RPMI8226 (cell line): ENCODE measurements around the gene TBCD.
"Not testable (repeated sequence)": the region's sequence is repeated elsewhere in the genome, so short reads cannot be mapped to it uniquely, and the experiment has no call there.

ENCODE experiments used
- DNase-seq: peaks from one replicate; pipeline ENCODE4 v3.0.0-alpha.2; 2015

Gene TBCD

GRCh38 chr17:82941021-82942001, 189.4 kb downstream of the TBCD start:
- no peak for DNase-seq

GRCh38 chr17:82942166-82943130, 190.6 kb downstream of the TBCD start:
- DNase-seq, result no peak

GRCh38 chr17:82943339-82943738, 191.5 kb downstream of the TBCD start:
- DNase-seq, result no peak

DNA sequence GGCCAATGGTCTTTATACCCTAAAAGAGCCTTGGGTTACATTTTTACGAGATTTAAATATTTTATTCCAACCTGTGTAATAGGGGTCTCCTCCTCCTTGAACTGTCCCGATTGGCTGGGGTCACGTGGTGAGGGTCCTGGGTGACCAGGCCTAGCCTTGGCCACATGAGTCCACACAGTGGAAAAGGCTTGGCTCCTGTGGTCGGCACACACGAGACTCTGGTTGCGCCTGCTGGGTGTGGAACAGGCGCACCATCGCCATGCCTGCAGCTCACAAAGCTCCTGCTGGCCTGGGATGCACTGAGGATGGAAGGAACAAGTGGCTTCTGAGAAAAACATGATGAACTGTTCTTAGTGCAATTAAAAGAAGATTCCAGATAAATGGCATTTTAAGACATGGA, 191.9 kb downstream of the TBCD start:
- DNase-seq, result no peak

- no peak for DNase-seq
Observed at GRCh38 chr17:82944990-82945389, 193.1 kb downstream of the TBCD start.

- DNase-seq, result no peak
Observed at GRCh38 chr17:82946081-82946480, 194.2 kb downstream of the TBCD start.

DNA sequence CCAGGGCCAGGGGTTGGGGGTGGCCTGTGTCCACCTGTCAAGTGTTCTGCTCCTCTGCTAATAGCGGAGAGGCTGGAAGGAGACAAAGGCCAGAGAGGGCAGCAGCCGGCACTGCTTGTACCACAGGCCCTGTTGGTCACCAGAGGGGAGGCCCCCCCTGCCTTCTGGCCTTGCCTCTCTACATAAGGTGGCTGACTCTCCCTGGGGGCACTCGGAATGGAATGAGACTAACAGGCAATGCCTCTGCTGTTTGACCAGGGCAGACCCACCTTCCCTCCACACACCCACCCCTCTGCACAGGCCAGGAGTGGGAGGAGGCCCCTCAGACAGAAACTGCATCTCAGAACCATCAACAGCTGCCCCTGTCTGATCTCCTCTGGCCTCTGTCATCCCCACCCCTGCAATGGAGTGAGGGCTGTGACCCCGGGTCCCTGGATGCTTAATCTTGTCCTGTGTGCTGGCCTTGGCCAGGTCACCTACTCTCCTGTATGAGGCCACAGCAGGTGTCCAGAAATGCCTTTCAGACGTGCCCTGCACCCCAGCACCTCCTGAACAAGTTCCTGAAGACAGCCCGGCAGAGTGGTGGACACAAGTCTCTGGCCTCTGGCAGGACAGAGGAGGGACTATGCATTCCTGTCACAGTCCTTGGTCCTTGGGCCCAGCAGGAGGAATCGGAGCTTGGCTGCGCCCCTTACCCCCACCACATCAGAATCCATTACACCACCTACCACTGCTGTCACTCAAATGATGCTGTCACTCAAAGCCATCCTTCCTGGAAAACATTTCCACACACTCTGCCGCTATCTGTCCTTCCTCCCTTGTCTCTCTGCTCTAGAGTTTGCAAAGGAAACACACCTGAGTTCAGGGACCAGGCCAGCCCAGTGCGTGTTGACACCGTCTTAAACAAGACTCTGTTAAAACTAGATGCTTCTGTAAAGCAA, 195.5 kb downstream of the TBCD start:
- DNase-seq, result no peak

DNA sequence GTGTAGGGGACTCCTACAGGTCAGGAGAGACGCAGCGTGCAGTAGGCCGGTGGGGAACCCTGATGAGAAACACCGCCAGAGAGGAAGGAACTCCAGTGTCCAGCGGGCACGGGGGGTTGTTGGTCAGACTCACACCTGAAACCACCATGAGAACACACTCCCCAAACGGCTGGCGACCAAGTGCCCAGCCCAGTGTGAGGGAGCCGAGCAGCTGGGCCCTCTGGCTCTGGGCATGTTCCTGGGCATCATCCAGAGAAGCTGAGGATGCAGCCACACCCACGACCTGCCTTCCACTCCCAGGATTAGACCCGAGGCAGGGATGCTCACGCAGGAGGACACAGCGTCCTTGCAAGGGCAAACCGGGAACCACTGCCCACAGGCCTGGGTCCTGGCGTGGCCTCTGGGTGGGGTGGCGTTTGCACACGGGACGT, 196.2 kb downstream of the TBCD start:
- no peak for DNase-seq

DNA sequence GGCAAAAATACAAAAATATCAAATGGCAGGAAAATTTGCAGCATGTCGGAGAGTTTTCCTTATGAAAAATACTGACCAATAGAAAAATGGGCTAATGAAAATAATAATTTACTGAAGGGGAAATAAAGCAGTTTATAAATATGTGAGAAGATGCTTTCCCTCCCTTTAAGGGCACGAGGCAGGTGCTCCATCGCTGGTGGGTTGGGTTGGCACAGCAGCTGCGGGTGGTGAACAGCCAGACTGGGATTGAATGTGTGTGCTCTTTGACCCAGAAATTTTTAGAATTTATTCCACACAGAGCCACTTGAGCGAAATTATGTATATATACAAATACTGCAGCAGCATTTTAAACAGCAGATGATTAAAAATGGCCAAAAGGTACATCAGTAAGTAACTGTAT, 197.1 kb downstream of the TBCD start:
- DNase-seq, result no peak

- no peak for DNase-seq
Observed at GRCh38 chr17:82949361-82949760, 197.5 kb downstream of the TBCD start.

GRCh38 chr17:82949984-82950383, 198.1 kb downstream of the TBCD start:
- no peak for DNase-seq

GRCh38 chr17:82950525-82951102, 198.7 kb downstream of the TBCD start:
- DNase-seq, result no peak

GRCh38 chr17:82952019-82952418, 200.2 kb downstream of the TBCD start:
- DNase-seq, result no peak

DNA sequence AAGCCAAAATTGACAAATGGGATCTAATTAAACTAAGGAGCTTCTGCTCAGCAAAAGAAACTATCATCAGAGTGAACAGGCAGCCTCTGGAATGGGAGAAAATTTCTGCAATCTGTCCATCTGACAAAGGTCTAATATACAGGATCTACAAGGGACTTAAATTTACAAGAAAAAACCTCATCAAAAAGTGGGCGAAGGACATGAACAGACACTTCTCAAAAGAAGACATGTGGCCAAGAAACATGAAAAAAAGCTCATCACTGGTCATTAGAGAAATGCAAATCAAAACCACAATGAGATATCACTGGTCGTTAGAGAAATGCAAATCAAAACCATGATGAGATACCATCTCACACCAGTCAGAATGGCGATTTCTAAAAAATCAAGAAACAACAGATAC, 203.2 kb downstream of the TBCD start:
- DNase-seq, result not testable (repeated sequence)

- not testable (repeated sequence) for DNase-seq
Observed at GRCh38 chr17:82955627-82956026, 203.8 kb downstream of the TBCD start.

- DNase-seq, result no peak
Observed at GRCh38 chr17:82956146-82956725, 204.4 kb downstream of the TBCD start.

DNA sequence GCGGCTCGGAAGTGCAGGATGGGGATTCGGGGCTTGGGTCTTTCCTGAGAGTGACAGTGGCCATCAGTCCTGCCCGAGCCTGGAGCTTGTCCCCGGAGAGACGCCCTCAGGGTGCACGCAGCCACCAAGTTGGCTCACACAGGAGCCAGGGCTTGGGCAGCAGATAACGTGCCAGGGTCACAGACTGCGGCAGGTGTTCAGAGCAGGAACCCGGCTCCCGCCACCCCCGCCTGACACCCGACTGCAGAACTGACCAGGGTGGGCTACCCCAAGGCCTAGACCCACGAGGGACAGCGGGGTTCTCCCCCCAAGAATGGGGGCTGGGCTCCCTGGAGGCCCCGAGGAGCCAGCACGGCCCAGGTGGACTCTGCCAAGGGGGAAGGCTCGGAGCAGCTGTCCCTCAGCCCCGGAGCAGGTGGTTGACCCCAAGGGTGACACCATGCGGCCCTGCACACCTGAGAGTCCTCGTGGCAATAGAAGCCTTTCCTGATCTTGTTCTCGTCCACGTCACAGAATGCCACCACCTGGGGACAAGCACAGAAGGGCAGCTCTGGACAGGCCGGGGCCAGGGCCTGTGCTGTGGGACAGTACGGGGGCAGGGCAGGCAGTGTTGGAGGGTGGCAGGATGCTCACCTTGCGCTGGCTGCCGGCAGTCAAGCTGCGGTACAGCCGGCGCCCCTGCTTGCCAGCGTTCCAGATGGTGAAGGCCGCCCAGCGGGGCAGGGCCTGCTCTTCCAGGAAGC, 205.0 kb downstream of the TBCD start:
- no peak for DNase-seq

DNA sequence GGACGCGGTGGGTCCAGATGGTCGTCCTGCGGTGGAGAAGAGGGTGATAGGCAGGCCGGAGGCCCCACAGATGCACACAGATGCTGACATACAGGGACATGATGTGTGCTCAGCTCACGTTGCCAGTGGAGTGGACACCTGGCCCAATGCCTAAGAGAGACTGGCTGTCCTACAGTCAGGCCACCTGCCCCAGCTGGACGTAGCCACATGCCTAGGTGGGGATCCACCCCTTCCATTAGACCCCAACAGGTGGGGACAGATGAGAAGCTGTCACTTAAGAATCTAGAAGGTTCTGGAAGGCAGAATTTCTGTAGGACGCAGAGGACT, 205.6 kb downstream of the TBCD start:
- DNase-seq, result no peak

DNA sequence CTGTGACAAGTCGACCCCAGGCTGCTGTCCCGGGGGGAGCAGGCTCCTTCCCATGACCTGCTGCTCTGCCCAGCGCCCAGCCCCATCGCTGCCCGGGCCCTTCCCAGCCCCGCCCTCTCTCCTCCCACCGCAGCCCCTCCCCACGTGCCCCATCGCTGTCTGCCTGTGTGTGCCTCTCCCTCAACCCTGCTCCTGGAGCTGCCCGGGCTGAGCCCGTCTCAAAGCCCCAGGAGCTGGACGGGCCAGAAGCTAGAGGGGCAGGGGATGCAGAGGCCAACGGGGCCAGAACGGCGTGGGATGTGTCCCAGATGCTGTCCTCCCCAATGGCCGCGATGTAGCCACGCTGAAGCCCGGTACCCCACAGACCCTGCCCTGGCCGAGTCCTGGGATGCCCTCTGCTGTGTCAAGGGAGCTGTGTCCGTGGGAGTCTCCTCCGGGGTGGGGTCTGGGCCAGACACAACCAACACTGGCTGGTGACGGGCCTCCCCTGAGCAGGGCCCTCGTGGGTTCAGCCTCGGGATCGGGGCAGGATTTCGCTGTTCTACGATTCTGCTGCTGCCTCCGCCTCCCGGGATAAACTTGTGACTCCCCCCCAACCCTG, 206.2 kb downstream of the TBCD start:
- no peak for DNase-seq

- no peak for DNase-seq
Observed at GRCh38 chr17:82959242-82959930, 207.5 kb downstream of the TBCD start.
